Retina (tissue), 1 donor: ENCODE data around the gene SPPL3.
"Not testable (repeated sequence)": the region's sequence is repeated elsewhere in the genome, so short reads cannot be mapped to it uniquely, and the experiment has no call there.

Source experiments
- DNase-seq: peaks from one replicate; pipeline ENCODE4 v3.0.0-alpha.2; 2016

SPPL3 gene

GRCh38 chr12:120839503-120839902 lies 64.7 kb downstream of the SPPL3 start:
- DNase-seq: no peak

GRCh38 chr12:120838629-120839383 lies 65.4 kb downstream of the SPPL3 start:
- not testable (repeated sequence) for DNase-seq

GRCh38 chr12:120836114-120836684 lies 68.0 kb downstream of the SPPL3 start:
- DNase-seq: no peak

GRCh38 chr12:120835657-120836056 lies 68.5 kb downstream of the SPPL3 start:
- DNase-seq: no peak

- DNase-seq: no peak
Measured at GRCh38 chr12:120835304-120835612, 68.9 kb downstream of the SPPL3 start.

GRCh38 chr12:120834489-120835303 lies 69.5 kb downstream of the SPPL3 start:
- no peak for DNase-seq

GRCh38 chr12:120833849-120834248 lies 70.3 kb downstream of the SPPL3 start:
- DNase-seq: no peak

GRCh38 chr12:120832737-120833136 lies 71.4 kb downstream of the SPPL3 start:
- DNase-seq: no peak

- no peak for DNase-seq
Measured at GRCh38 chr12:120831648-120832267, 72.4 kb downstream of the SPPL3 start.

- DNase-seq: no peak
Measured at GRCh38 chr12:120830966-120831365, 73.2 kb downstream of the SPPL3 start.

- DNase-seq: no peak
Measured at GRCh38 chr12:120830052-120830940, 73.9 kb downstream of the SPPL3 start.

GRCh38 chr12:120826335-120826734 lies 77.8 kb downstream of the SPPL3 start:
- no peak for DNase-seq

GRCh38 chr12:120825337-120825736 lies 78.8 kb downstream of the SPPL3 start:
- no peak for DNase-seq

- DNase-seq: no peak
Measured at GRCh38 chr12:120822832-120823503, 81.2 kb downstream of the SPPL3 start.

GRCh38 chr12:120821878-120822277 lies 82.3 kb downstream of the SPPL3 start:
- DNase-seq: no peak

GRCh38 chr12:120820884-120821510 lies 83.2 kb downstream of the SPPL3 start:
- no peak for DNase-seq

- DNase-seq: no peak
Measured at GRCh38 chr12:120818416-120818815, 85.7 kb downstream of the SPPL3 start.

- DNase-seq: no peak
Measured at GRCh38 chr12:120817559-120818330, 86.4 kb downstream of the SPPL3 start.

GRCh38 chr12:120816363-120816762 lies 87.8 kb downstream of the SPPL3 start:
- no peak for DNase-seq

GRCh38 chr12:120814903-120815429 lies 89.2 kb downstream of the SPPL3 start:
- DNase-seq: no peak
